HCT116 (cell line): Measurements from ENCODE around the gene MATK. TPM values are rescaled to one million over a fixed set of nuclear protein-coding genes. Genes with fewer than 3 reads are reported as not detected.

ENCODE experiments used
- ATAC-seq: fragments of 200-7000 bp; cut with Tn5 transposase; 2 replicates; pipeline ENCODE4 v1.9.1; 2020; ENCODE audit warnings: mild to moderate bottlenecking, moderate library complexity
- BruUV-seq: library from RNA; stranded (reverse); fragments of 400-500 nt; replicated peaks from 2 replicates; lab custom pipeline; 2021; lab: Mats Ljungman, UMichigan
- CTCF ChIA-PET: fragments of 300-600 bp; sonication (Branson Sonifier 250); formaldehyde crosslinking; loops from one replicate; lab custom pipeline; 2021; ENCODE audit warnings: antibody characterized with exemption; lab: Charles Lee
- POLR2A ChIA-PET: fragments of 300-600, 350-600 bp; sonication (Branson Sonifier 250); formaldehyde crosslinking; loops from one replicate; lab custom pipeline; 2021; ENCODE audit warnings: antibody characterized with exemption; lab: Charles Lee
- RAD21 ChIA-PET, 2 experiments: fragments of 300-600 bp; sonication (Branson Sonifier 250); formaldehyde crosslinking; loops; one replicate each; lab custom pipeline; 2023; ENCODE audit warnings: low total read pairs in 2 of 2; ENCODE audit not compliant: uncharacterized antibody in 2 of 2, unreplicated experiment in 2 of 2, low non-redundant PET in 1 of 2; lab: Charles Lee
- DNase-seq: peaks from one replicate; pipeline ENCODE4 v3.0.0-alpha.2; 2010; ENCODE audit warnings: low read depth, low spot score
- H2AFZ ChIP-seq: fragments of 200-600 bp; shearing (Covaris generic), sonication (generic); 2 replicates; pipeline ENCODE4 v1.6.1; 2017; ENCODE audit warnings: low read depth, mixed run types, mixed read lengths, antibody characterized with exemption, low read length; ENCODE audit not compliant: poor library complexity, severe bottlenecking
- H3K27ac ChIP-seq: 2 replicates; pipeline ENCODE4 v1.5.1; 2012; ENCODE audit warnings: low read depth, low read length
- H3K27me3 ChIP-seq: fragments of 200-600 bp; sonication (generic); 2 replicates; pipeline ENCODE4 v1.6.1; 2016; ENCODE audit warnings: mixed run types, low read length, mixed read lengths; ENCODE audit not compliant: insufficient read depth
- H3K36me3 ChIP-seq, 2 experiments: fragments of 200-500 bp in 1 of 2; fragments of 200-600 bp in 1 of 2; sonication (Bioruptor generic) in 1 of 2; sonication (generic) in 1 of 2; 2 replicates each; pipeline versions ENCODE4 v1.5.1 to v1.6.1; 2014 to 2016; ENCODE audit warnings: low read length in 2 of 2, inconsistent platforms in 1 of 2, mixed read lengths in 1 of 2, mixed run types in 1 of 2; ENCODE audit not compliant: insufficient read depth in 2 of 2, control insufficient read depth in 1 of 2
- H3K4me1 ChIP-seq, 2 experiments: fragments of 200-600 bp in 1 of 2; sonication (generic) in 1 of 2; 2 replicates each; pipeline versions ENCODE4 v1.5.1 to v1.6.1; 2012 to 2017; ENCODE audit warnings: low read length in 2 of 2, inconsistent platforms in 1 of 2, mild to moderate bottlenecking in 1 of 2, mixed read lengths in 1 of 2, mixed run types in 1 of 2, moderate library complexity in 1 of 2; ENCODE audit not compliant: insufficient read depth in 2 of 2, control insufficient read depth in 1 of 2
- H3K4me2 ChIP-seq: fragments of 200-600 bp; sonication (generic); 2 replicates; pipeline ENCODE4 v1.6.1; 2017; ENCODE audit warnings: mixed run types, low read length, mixed read lengths
- H3K4me3 ChIP-seq, 2 experiments: fragments of 200-600 bp in 1 of 2; sonication (generic) in 1 of 2; replicated peaks in 1 of 2; 2 replicates each; pipeline ENCODE4 v1.5.1; 2011 to 2016; ENCODE audit warnings: low read length in 2 of 2, control low read depth in 1 of 2, low read depth in 1 of 2, mild to moderate bottlenecking in 1 of 2, mixed read lengths in 1 of 2, mixed run types in 1 of 2
- H3K79me2 ChIP-seq: fragments of 200-600 bp; sonication (generic); 2 replicates; pipeline ENCODE4 v1.6.1; 2017; ENCODE audit warnings: mild to moderate bottlenecking, mixed run types, low read length, moderate library complexity, mixed read lengths; ENCODE audit not compliant: insufficient read depth
- H3K9ac ChIP-seq: fragments of 200-600 bp; sonication (generic); 2 replicates; pipeline ENCODE4 v1.6.1; 2016; ENCODE audit warnings: low read length, mixed read lengths
- H3K9me2 ChIP-seq: fragments of 200-600 bp; sonication (generic), shearing (Covaris generic); 2 replicates; pipeline ENCODE4 v1.6.1; 2017; ENCODE audit warnings: mixed run types, mild to moderate bottlenecking, moderate library complexity; ENCODE audit not compliant: insufficient read depth
- H3K9me3 ChIP-seq, 2 experiments: fragments of 200-500 bp in 1 of 2; fragments of 200-600 bp in 1 of 2; sonication (Bioruptor generic) in 1 of 2; sonication (generic) in 1 of 2; 2 replicates each; pipeline ENCODE4 v1.6.1; 2014 to 2017; ENCODE audit warnings: low read length in 2 of 2, mixed read lengths in 2 of 2, inconsistent platforms in 1 of 2, low read depth in 1 of 2, mild to moderate bottlenecking in 1 of 2, mixed run types in 1 of 2, moderate library complexity in 1 of 2; ENCODE audit not compliant: control insufficient read depth in 1 of 2, insufficient read depth in 1 of 2
- H4K20me1 ChIP-seq: fragments of 200-600 bp; sonication (generic), shearing (Covaris generic); 2 replicates; pipeline ENCODE4 v1.6.1; 2017; ENCODE audit warnings: mixed run types, mild to moderate bottlenecking, moderate library complexity; ENCODE audit not compliant: insufficient read depth
- CBX3 ChIP-seq: IDR thresholded peaks from 2 replicates; pipeline ENCODE4 v1.6.1; 2012; ENCODE audit warnings: low read depth
- CEBPB ChIP-seq: IDR thresholded peaks from 2 replicates; pipeline ENCODE4 v1.6.1; 2012; ENCODE audit warnings: low read depth
- EGR1 ChIP-seq: IDR thresholded peaks from 2 replicates; pipeline ENCODE4 v1.6.1; 2012; ENCODE audit warnings: low read depth
- ELF1 ChIP-seq: IDR thresholded peaks from 2 replicates; pipeline ENCODE4 v1.6.1; 2012; ENCODE audit warnings: low read depth, borderline replicate concordance
- EZH2phosphoT487 ChIP-seq: fragments of 200-600 bp; IDR thresholded peaks from 2 replicates; pipeline ENCODE4 v1.6.1; 2018; ENCODE audit warnings: antibody characterized with exemption, borderline replicate concordance
- FOSL1 ChIP-seq: IDR thresholded peaks from 2 replicates; pipeline ENCODE4 v1.6.1; 2012; ENCODE audit warnings: low read depth
- MAX ChIP-seq: IDR thresholded peaks from 2 replicates; pipeline ENCODE4 v1.6.1; 2012
- REST ChIP-seq: IDR thresholded peaks from 2 replicates; pipeline ENCODE4 v1.6.1; 2012; ENCODE audit warnings: low read depth
- SRF ChIP-seq: IDR thresholded peaks from 2 replicates; pipeline ENCODE4 v1.6.1; 2012; ENCODE audit warnings: low read depth
- TCF7L2 ChIP-seq: IDR thresholded peaks from 2 replicates; pipeline ENCODE4 v1.7.0; 2011; ENCODE audit warnings: borderline replicate concordance, inconsistent platforms; ENCODE audit not compliant: insufficient read depth, insufficient read length; ENCODE audit errors: extremely low read depth
- ZNF274 ChIP-seq: fragments of 200-500 bp; sonication (Bioruptor generic); IDR thresholded peaks from 2 replicates; pipeline ENCODE4 v1.6.1; 2014; ENCODE audit warnings: mild to moderate bottlenecking, low read depth, low read length, inconsistent platforms
- intact Hi-C: fragments of 100-400 bp; cut with micrococcal nuclease; formaldehyde crosslinking; loops from 2 replicates; pipeline ENCODE4 v1.10.0; 2022
- total RNA-seq: library from RNA; stranded (reverse); gene quantifications from one replicate; pipeline ENCODE4 v1.2.1, GENCODE V29; 2021; ENCODE audit not compliant: unreplicated experiment

Gene MATK
- total RNA-seq, 1 experiment from 2014 or later: not detected

GRCh38 chr19:3800996-3801395, 14.8 kb upstream of the MATK start (continued):
- TF ChIP-seq REST: no peak
- TF ChIP-seq SRF: no peak

GRCh38 chr19:3798137-3798536, 12.0 kb upstream of the MATK start:
- no peaks in the 10 kb centered on the region for H3K27me3 ChIP-seq
- DNase-seq (no peak), ATAC-seq (no peak)
- no peaks in the 10 kb centered on the region for H3K36me3 ChIP-seq
- TF ChIP-seq MAX (no peak), CEBPB (no peak), TCF7L2 (no peak), FOSL1 (no peak), EGR1 (no peak), EZH2phosphoT487 (no peak), REST (no peak), ZNF274 (no peak), ELF1 (no peak), CBX3 (no peak)
- H3K4me3 ChIP-seq: no peak overlapping the region
- H2AFZ ChIP-seq: no peak overlapping the region
- CTCF ChIA-PET: no interaction called here
- no peak overlapping the region for H3K9ac ChIP-seq
- H3K9me2 ChIP-seq: no peaks in the 10 kb centered on the region
- H3K79me2 ChIP-seq: no peaks in the 10 kb centered on the region
- intact Hi-C loops: no loop called here
- no peaks in the 10 kb centered on the region for H3K4me1 ChIP-seq
- RAD21 ChIA-PET: no interaction called here
- H3K4me2 ChIP-seq: no peak overlapping the region
- H3K27ac ChIP-seq: no peak overlapping the region
- H4K20me1 ChIP-seq: no peaks in the 10 kb centered on the region
- H3K9me3 ChIP-seq: 0 out of 4 replicates have a peak, but pooled peaks cover 0 to 2% of the 10 kb centered on the region in 2 experiments
- POLR2A ChIA-PET: no interaction called here
- no TSS peak for BruUV-seq
